GM06990 (cell line): ENCODE measurements around the gene SEMA6A.

Experiments
- DNase-seq: peaks from one replicate; pipeline ENCODE4 v3.0.0-alpha.2; 2011; ENCODE audit not compliant: insufficient read length; ENCODE audit errors: extremely low read depth
- H3K27me3 ChIP-seq: replicated peaks from 2 replicates; pipeline ENCODE4 v1.6.0; 2011; ENCODE audit warnings: low read length; ENCODE audit not compliant: control insufficient read depth, insufficient read depth
- H3K36me3 ChIP-seq: 2 replicates; pipeline ENCODE4 v1.5.1; 2011; ENCODE audit warnings: low read length; ENCODE audit not compliant: control insufficient read depth, insufficient read depth
- H3K4me3 ChIP-seq: replicated peaks from 2 replicates; pipeline ENCODE4 v1.5.1; 2011; ENCODE audit warnings: low read depth, mild to moderate bottlenecking, control low read depth, low read length
- CTCF ChIP-seq: IDR thresholded peaks from 2 replicates; pipeline ENCODE4 v1.5.1; 2011; ENCODE audit warnings: low read length, control low read depth, mild to moderate bottlenecking, inconsistent platforms; ENCODE audit not compliant: insufficient read depth, poor library complexity, severe bottlenecking

Gene SEMA6A

GRCh38 chr5:116564312-116564711 is 10.3 kb downstream of the SEMA6A start:
- no peak for DNase-seq
- H3K36me3 ChIP-seq: no peaks in the 10 kb centered on the region
- no peak overlapping the region for H3K4me3 ChIP-seq
- TF ChIP-seq CTCF: no peak
- no peaks in the 10 kb centered on the region for H3K27me3 ChIP-seq

- no peak overlapping the region for H3K4me3 ChIP-seq
- TF ChIP-seq CTCF: no peak
- H3K36me3 ChIP-seq: no peaks in the 10 kb centered on the region
- no peaks in the 10 kb centered on the region for H3K27me3 ChIP-seq
- DNase-seq: no peak
Observed at GRCh38 chr5:116563736-116564308, 10.8 kb downstream of the SEMA6A start.

- no peaks in the 10 kb centered on the region for H3K27me3 ChIP-seq
- TF ChIP-seq CTCF: no peak
- no peak for DNase-seq
- no peaks in the 10 kb centered on the region for H3K36me3 ChIP-seq
- H3K4me3 ChIP-seq: no peak overlapping the region
Observed at GRCh38 chr5:116562669-116563068, 12.0 kb downstream of the SEMA6A start.

GRCh38 chr5:116561658-116562057 is 13.0 kb downstream of the SEMA6A start:
- no peak for DNase-seq
- no peak overlapping the region for H3K4me3 ChIP-seq
- no peak for TF ChIP-seq CTCF
- H3K36me3 ChIP-seq: no peaks in the 10 kb centered on the region
- no peaks in the 10 kb centered on the region for H3K27me3 ChIP-seq

GRCh38 chr5:116559673-116560164 is 14.9 kb downstream of the SEMA6A start:
- Histone ChIP-seq H3K36me3 (no peaks in the 10 kb centered on the region), H3K4me3 (no peak overlapping the region), H3K27me3 (no peaks in the 10 kb centered on the region; the same call in 1 of the 2 replicates)
- no peak for DNase-seq
- TF ChIP-seq CTCF: no peak

- Histone ChIP-seq H3K27me3 (no peaks in the 10 kb centered on the region; the same call in 1 of the 2 replicates), H3K4me3 (no peak overlapping the region), H3K36me3 (no peaks in the 10 kb centered on the region)
- no peak for TF ChIP-seq CTCF
- DNase-seq: no peak
Observed at GRCh38 chr5:116559239-116559638, 15.4 kb downstream of the SEMA6A start.
